K562 (cell line): ENCODE results near the gene RAB6B. TPM values are rescaled to one million over a fixed set of nuclear protein-coding genes. Genes with fewer than 3 reads are reported as not detected.

ENCODE experiments used
- CREB3L1 ChIP-seq: fragments of 450-650 bp; IDR thresholded peaks from 2 replicates; pipeline ENCODE4 v1.6.1; 2014; ENCODE audit warnings: low read depth, mild to moderate bottlenecking, moderate library complexity, borderline replicate concordance
- HDGF ChIP-seq: fragments of 450-650 bp; IDR thresholded peaks from 2 replicates; pipeline ENCODE4 v1.6.1; 2016
- MXI1 ChIP-seq: IDR thresholded peaks from 2 replicates; pipeline ENCODE4 v1.6.1; 2011; ENCODE audit warnings: low read depth, mild to moderate bottlenecking, improper control_type of control experiment, low read length
- NEUROD1 ChIP-seq: fragments of 150-350 bp; IDR thresholded peaks from 2 replicates; pipeline ENCODE4 v1.6.1; 2014; ENCODE audit warnings: borderline replicate concordance, low read length, low read depth; ENCODE audit not compliant: partially characterized antibody
- RAD21 ChIP-seq, 2 experiments: fragments of 250-450 bp in 1 of 2; fragments of 450-650 bp in 1 of 2; sonication (Bioruptor Pico) in 1 of 2; formaldehyde crosslinking in 1 of 2; IDR thresholded peaks in 1 of 2; conservative IDR thresholded peaks in 1 of 2; 2 replicates each; pipeline versions ENCODE4 v1.4.0 to v1.8.0; 2020 to 2022; ENCODE audit warnings: mild to moderate bottlenecking in 2 of 2, moderate library complexity in 1 of 2
- RREB1 ChIP-seq: fragments of 250-450 bp; sonication (Bioruptor Pico); IDR thresholded peaks from 2 replicates; pipeline ENCODE4 v1.4.0; 2020
- SFPQ ChIP-seq: fragments of 200-400 bp; formaldehyde crosslinking; IDR thresholded peaks from 2 replicates; pipeline ENCODE4 v1.6.1; 2017; ENCODE audit warnings: mild to moderate bottlenecking, low read depth, low read length, moderate library complexity
- SIX5 ChIP-seq, 2 experiments: IDR thresholded peaks; 2 replicates each; pipeline ENCODE4 v1.6.1; 2011; ENCODE audit warnings: low read length in 2 of 2, borderline replicate concordance in 1 of 2, low read depth in 1 of 2, mild to moderate bottlenecking in 1 of 2, moderate library complexity in 1 of 2; ENCODE audit not compliant: insufficient read depth in 1 of 2
- USF2 ChIP-seq: sonication (generic); formaldehyde crosslinking; IDR thresholded peaks from 2 replicates; pipeline ENCODE4 v1.5.0; 2020; ENCODE audit warnings: missing genetic modification reagents
- ZFX ChIP-seq: sonication (generic); formaldehyde crosslinking; IDR thresholded peaks from 2 replicates; pipeline ENCODE4 v1.8.0; 2022; ENCODE audit warnings: mild to moderate bottlenecking, missing genetic modification reagents, moderate library complexity
- ZNF449 ChIP-seq: fragments of 250-450 bp; sonication (Bioruptor Pico); IDR thresholded peaks from 2 replicates; pipeline ENCODE4 v1.8.0; 2022; ENCODE audit warnings: moderate library complexity, mild to moderate bottlenecking, inconsistent platforms
- ZNF589 ChIP-seq: fragments of 200-800 bp; sonication (Bioruptor generic); IDR thresholded peaks from 2 replicates; pipeline ENCODE4 v1.6.1; 2016; ENCODE audit warnings: low read depth, missing genetic modification characterization, missing compliant biosample characterization
- ZNF764 ChIP-seq: fragments of 250-450 bp; sonication (Bioruptor Pico); IDR thresholded peaks from 2 replicates; pipeline ENCODE4 v1.4.0; 2020; ENCODE audit warnings: low read depth, mild to moderate bottlenecking, moderate library complexity
- polyA plus RNA-seq, 8 experiments: library from polyadenylated mRNA; depleted of rRNA in 4 of 8; stranded (reverse) in 5 of 8; unstranded in 3 of 8; fragments of >200 nt; fragmentation: Nextera tagmentation in 2 of 8; fragmentation: Illumina TruSeq in 1 of 8; extraction: Ambion mirVana in 2 of 8; extraction: Trizol in 1 of 8; gene quantifications; 2 replicates each; pipeline versions ENCODE4 v1.2.1 to v1.2.3, GENCODE V29; 2011 to 2014; ENCODE audit warnings: inconsistent platforms in 1 of 8, missing spikeins in 1 of 8
- total RNA-seq, 7 experiments: library from RNA; depleted of rRNA in 6 of 7; stranded (reverse); fragments of >200 nt in 6 of 7; fragmentation: Illumina TruSeq in 2 of 7; extraction: Trizol in 2 of 7; gene quantifications; 2 replicates each; pipeline versions ENCODE4 v1.2.1 to v1.2.3, GENCODE V29; 2011 to 2021; ENCODE audit warnings: low replicate concordance in 1 of 7

The RAB6B gene
- total and polyA plus RNA-seq, 9 of the 15 experiments (the other 6 are each of a cell fraction or from before 2014, with no cell fraction given), result 0.60 to 18.1 (median 1.5) TPM

- TF ChIP-seq ZNF449 (CRISPR knock-in tag) (no peak), ZNF589 (CRISPR knock-in tag) (0 out of 2 replicates have a peak, but pooled peaks have one; percentile 21), CREB3L1 (peak; percentile 41; the same call in 1 of the 2 replicates), RAD21 (CRISPR knock-in tag; conservative IDR thresholded peaks at IDR 0.05 in 1 of 2, IDR thresholded peaks at IDR 0.05 in 1 of 2) (no peak), HDGF (peak; percentile 73; the same call in 1 of the 2 replicates), RREB1 (0 out of 2 replicates have a peak, but pooled peaks have one; percentile 25), ZNF764 (CRISPR knock-in tag) (no peak), ZFX (CRISPR knock-in tag) (peak; percentile 42; the same call in 1 of the 2 replicates), NEUROD1 (peak; percentile 36), USF2 (CRISPR knock-in tag) (no peak), SIX5 (IDR thresholded peaks at IDR 0.05; ENCODE audit: borderline replicate concordance in 1 of 2, insufficient read depth in 1 of 2, low read depth in 1 of 2, low read length in 2 of 2) (no peak), SFPQ (no peak), MXI1 (no peak)
These were observed 44.3 kb downstream of the RAB6B start (continued) for GRCh38 chr3:133851266-133851906.
